Measurements from ENCODE around the gene HDAC2. TPM values are rescaled to one million over a fixed set of nuclear protein-coding genes. Genes with fewer than 3 reads are reported as not detected.

The HDAC2 gene
- total and polyA plus RNA-seq, 2 donors (not counting 3 experiments of a cell fraction or from before 2014, with no cell fraction given), result 121 to 142 TPM

GRCh38 chr6:114008331-114008730, 37.4 kb upstream of the HDAC2 start:
- ChIA-PET CTCF (interaction anchor here (4.1 kb wide), 1 partner anchor 12 kb away, joined by 20 read pairs; no protein-coding TSS in a partner anchor), POLR2A (interaction anchor here (1.8 kb wide), 1 partner anchor 11 kb away, joined by 4 read pairs; no protein-coding TSS in a partner anchor)
- H2AFZ ChIP-seq (ENCODE audit: low read depth, low read length), result peak overlapping the region; percentile 59
- H3K79me2 ChIP-seq (ENCODE audit: control insufficient read depth, insufficient read depth, low read length), result no peaks in the 10 kb centered on the region
- intact Hi-C loops (cut with micrococcal nuclease) (loop anchor here (1.0 kb wide), 1 partner anchor 13 kb away; no protein-coding TSS in a partner anchor), dilution Hi-C loops (cut with MboI; ENCODE audit: extremely low pct_ligation_motif_present, low sequenced_read_pairs) (no loop called here)
- peak overlapping the region; percentile 91 for H3K4me2 ChIP-seq (ENCODE audit: insufficient read depth, low read length)
- BruUV-seq (replicated peaks), result no TSS peak
- peaks cover 19% of the 10 kb centered on the region for H3K4me1 ChIP-seq (ENCODE audit: control insufficient read depth, extremely low read depth, insufficient read depth, low read length)
- H3K9me1 ChIP-seq (replicated peaks; ENCODE audit: control insufficient read depth, extremely low read depth, insufficient read depth, low read length), result no peaks in the 10 kb centered on the region
- H4K20me1 ChIP-seq (replicated peaks; ENCODE audit: control insufficient read depth, extremely low read depth, insufficient read depth, low read length), result no peaks in the 10 kb centered on the region
- no peaks in the 10 kb centered on the region for H3K36me3 ChIP-seq (ENCODE audit: control insufficient read depth in 2 of 2, extremely low read depth in 1 of 2, insufficient read depth in 2 of 2, low read length in 2 of 2)
- DNase-seq (ENCODE audit: low read depth, low spot score) (peak; percentile 43), FAIRE-seq (no peak)
- no peaks in the 10 kb centered on the region for H3K27me3 ChIP-seq (ENCODE audit: control insufficient read depth in 2 of 2, insufficient read depth in 2 of 2, low read length in 2 of 2)
- TF ChIP-seq CTCF (IDR thresholded peaks at IDR 0.05; ENCODE audit: extremely low read depth in 1 of 2, insufficient read depth in 1 of 2, low read depth in 1 of 2, low read length in 2 of 2), result no peak
- no peak for TF ChIP-seq EZH2 (IDR thresholded peaks at IDR 0.05; ENCODE audit: borderline replicate concordance, low read depth, low read length, severe bottlenecking)
- TF ChIP-seq, protein P1, sequence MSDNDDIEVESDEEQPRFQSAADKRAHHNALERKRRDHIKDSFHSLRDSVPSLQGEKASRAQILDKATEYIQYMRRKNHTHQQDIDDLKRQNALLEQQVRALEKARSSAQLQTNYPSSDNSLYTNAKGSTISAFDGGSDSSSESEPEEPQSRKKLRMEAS (IDR thresholded peaks at IDR 0.05; ENCODE audit: insufficient read depth, insufficient read length), result no peak
- TF ChIP-seq POLR2AphosphoS5 (IDR thresholded peaks at IDR 0.05; ENCODE audit: insufficient read depth, low read depth, low read length), result no peak
- TF ChIP-seq POLR2A (IDR thresholded peaks at IDR 0.05; ENCODE audit: low read depth, low read length), result no peak
- TF ChIP-seq GATA2 (IDR thresholded peaks at IDR 0.05; ENCODE audit: insufficient read depth, insufficient read length, low read depth, low read length), result no peak
- TF ChIP-seq FOS (IDR thresholded peaks at IDR 0.05; ENCODE audit: borderline replicate concordance, insufficient read depth, low read length), result no peak
- no peak for TF ChIP-seq JUN (IDR thresholded peaks at IDR 0.05; ENCODE audit: borderline replicate concordance, insufficient read depth, insufficient read length, low read depth)
- TF ChIP-seq MYC (IDR thresholded peaks at IDR 0.05; ENCODE audit: low read depth, low read length), result no peak
- H3K9ac ChIP-seq (replicated peaks; ENCODE audit: extremely low read depth, insufficient read depth, low read length), result peak overlapping the region; percentile 61
- H3K9me3 ChIP-seq (replicated peaks; ENCODE audit: control insufficient read depth, insufficient read depth, low read length), result no peaks in the 10 kb centered on the region
- peak overlapping the region; percentile 45 for H3K27ac ChIP-seq (ENCODE audit: insufficient read depth, low read depth, low read length)
- no peak overlapping the region for H3K4me3 ChIP-seq (replicated peaks in 1 of 3; ENCODE audit: insufficient read depth in 1 of 3, low read depth in 1 of 3, low read length in 3 of 3)

Measured in endothelial cell of umbilical vein (primary cell).